Stimulated activated CD8-positive, alpha-beta memory T cell treated with anti-CD3 and anti-CD28 coated beads, Interleukin-2, amount 100 ng/mL, for 1 hour (primary cell): ENCODE data around the gene GALNT11.

Experiments used
- DNase-seq, 2 donors: peaks; one replicate each; pipeline ENCODE4 v3.0.0-alpha.2; 2020; ENCODE audit warnings: low read depth in 2 of 2

Gene GALNT11

GRCh38 chr7:152117356-152117755 lies 91.9 kb downstream of the GALNT11 start:
- DNase-seq, result no peak

- no peak for DNase-seq
These were observed 94.7 kb downstream of the GALNT11 start for GRCh38 chr7:152120210-152120609.

GRCh38 chr7:152120776-152121175 lies 95.3 kb downstream of the GALNT11 start:
- no peak for DNase-seq

GRCh38 chr7:152121432-152121831 lies 96.0 kb downstream of the GALNT11 start:
- no peak for DNase-seq

- no peak for DNase-seq
These were observed 97.1 kb downstream of the GALNT11 start for GRCh38 chr7:152122540-152122939.

- no peak for DNase-seq
These were observed 101.3 kb downstream of the GALNT11 start for GRCh38 chr7:152126741-152127140.

GRCh38 chr7:152127229-152127628 lies 101.8 kb downstream of the GALNT11 start:
- DNase-seq, result no peak

GRCh38 chr7:152128252-152128651 lies 102.8 kb downstream of the GALNT11 start:
- no peak for DNase-seq

GRCh38 chr7:152128741-152129461 lies 103.4 kb downstream of the GALNT11 start:
- no peak for DNase-seq

- no peak for DNase-seq
These were observed 104.2 kb downstream of the GALNT11 start for GRCh38 chr7:152129682-152130081.

- no peak for DNase-seq
These were observed 105.5 kb downstream of the GALNT11 start for GRCh38 chr7:152130658-152131590.

GRCh38 chr7:152131981-152132494 lies 106.6 kb downstream of the GALNT11 start:
- DNase-seq, result no peak

- DNase-seq, result no peak
These were observed 107.3 kb downstream of the GALNT11 start for GRCh38 chr7:152132812-152133211.

GRCh38 chr7:152133804-152134203 lies 108.3 kb downstream of the GALNT11 start:
- DNase-seq, result no peak

GRCh38 chr7:152136686-152137085 lies 111.2 kb downstream of the GALNT11 start:
- DNase-seq, result no peak

GRCh38 chr7:152137476-152138025 lies 112.1 kb downstream of the GALNT11 start:
- DNase-seq, result no peak

GRCh38 chr7:152140067-152140466 lies 114.6 kb downstream of the GALNT11 start:
- no peak for DNase-seq

- DNase-seq, result no peak
These were observed 115.1 kb downstream of the GALNT11 start for GRCh38 chr7:152140560-152140959.

- no peak for DNase-seq
These were observed 117.6 kb downstream of the GALNT11 start for GRCh38 chr7:152142976-152143595.

GRCh38 chr7:152144557-152145245 lies 119.2 kb downstream of the GALNT11 start:
- no peak for DNase-seq

- no peak for DNase-seq
These were observed 120.5 kb downstream of the GALNT11 start for GRCh38 chr7:152145853-152146466.
